CD4-positive, alpha-beta T cell treated with Interleukin-17A for 1 hour (primary cell): ENCODE results near the gene IVNS1ABP.
"Not testable (repeated sequence)": the region's sequence is repeated elsewhere in the genome, so short reads cannot be mapped to it uniquely, and the experiment has no call there.

Source experiments
- DNase-seq: peaks from one replicate; pipeline ENCODE4 v3.0.0-alpha.2; 2020

Gene IVNS1ABP

DNA sequence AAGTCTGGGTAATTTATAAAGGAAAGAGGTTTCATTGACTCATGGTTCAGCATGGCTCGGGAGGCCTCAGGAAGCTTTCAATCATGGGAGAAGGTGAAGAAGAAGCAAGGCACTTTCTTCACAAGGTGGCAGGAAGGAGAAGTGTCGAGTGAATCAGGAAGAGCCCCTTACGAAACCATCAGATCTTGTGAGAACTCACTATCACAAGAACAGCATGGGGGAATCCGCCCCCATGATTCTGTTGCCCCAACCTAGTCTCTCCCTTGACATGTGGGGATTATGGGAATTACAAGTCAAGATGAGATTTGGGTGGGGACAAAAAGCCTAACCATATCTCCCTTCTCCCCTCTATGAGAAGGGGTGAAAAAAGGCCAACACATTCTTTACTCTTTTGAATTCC, 11.2 kb upstream of the IVNS1ABP start:
- DNase-seq, result no peak

- DNase-seq, result no peak
Measured at GRCh38 chr1:185325413-185325812, 8.4 kb upstream of the IVNS1ABP start.

DNA sequence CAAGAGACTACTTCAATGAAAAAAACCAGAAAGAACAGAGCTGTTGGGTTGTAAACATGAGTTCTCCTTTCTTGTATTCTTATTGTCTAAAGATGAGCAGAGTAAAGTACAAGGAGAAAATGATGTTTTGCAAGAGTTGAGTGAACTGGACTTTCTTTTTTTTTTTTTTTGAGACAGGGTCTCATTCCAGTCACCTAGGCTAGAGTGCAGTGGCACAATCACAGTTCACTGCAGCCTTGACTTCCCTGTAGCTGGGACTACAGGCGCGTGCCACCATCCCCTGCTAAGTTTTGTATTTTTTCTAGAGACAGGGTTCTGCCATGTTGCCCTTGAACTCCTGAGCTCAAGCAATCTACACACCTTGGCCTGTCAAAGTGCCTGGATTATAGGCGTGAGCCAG, 7.1 kb upstream of the IVNS1ABP start:
- DNase-seq, result no peak

DNA sequence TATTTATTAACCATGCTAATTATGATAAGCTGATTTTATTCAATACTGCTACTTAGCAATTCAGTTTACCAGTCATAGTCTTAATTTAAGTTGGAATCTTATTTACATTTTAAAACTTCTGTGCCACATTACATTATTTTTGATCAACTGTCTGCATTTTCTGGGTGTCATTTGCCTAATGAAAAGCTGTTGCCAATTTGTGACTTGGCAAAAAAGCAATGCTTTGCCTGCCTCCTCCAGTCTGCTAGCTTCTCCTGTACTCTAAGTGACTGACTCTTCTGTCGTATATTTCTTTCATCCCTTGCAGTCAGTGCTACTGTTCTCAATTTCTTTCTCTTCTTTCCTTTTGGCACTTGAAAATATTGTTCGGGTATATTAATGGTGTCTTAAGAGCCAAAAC, 5.6 kb upstream of the IVNS1ABP start:
- DNase-seq, result no peak

- DNase-seq, result not testable (repeated sequence)
Measured at GRCh38 chr1:185321653-185322221, 4.7 kb upstream of the IVNS1ABP start.

GRCh38 chr1:185321104-185321503, 4.1 kb upstream of the IVNS1ABP start:
- not testable (repeated sequence) for DNase-seq

DNA sequence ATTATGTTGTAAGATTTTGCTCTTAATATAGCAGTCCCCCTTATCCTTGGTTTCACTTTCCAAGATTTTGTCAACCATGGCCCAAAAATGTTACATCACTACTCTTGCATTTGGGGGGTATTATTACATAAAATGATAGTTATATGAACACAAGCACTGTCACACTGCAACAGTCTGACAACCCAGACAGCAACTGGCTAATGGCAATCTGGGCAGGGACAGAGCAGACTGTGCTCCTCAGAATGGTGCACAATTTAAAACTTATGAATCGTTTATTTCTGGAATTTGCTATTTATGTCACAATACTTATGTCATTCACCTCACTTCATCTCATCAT, 2.1 kb upstream of the IVNS1ABP start:
- DNase-seq, result no peak

DNA sequence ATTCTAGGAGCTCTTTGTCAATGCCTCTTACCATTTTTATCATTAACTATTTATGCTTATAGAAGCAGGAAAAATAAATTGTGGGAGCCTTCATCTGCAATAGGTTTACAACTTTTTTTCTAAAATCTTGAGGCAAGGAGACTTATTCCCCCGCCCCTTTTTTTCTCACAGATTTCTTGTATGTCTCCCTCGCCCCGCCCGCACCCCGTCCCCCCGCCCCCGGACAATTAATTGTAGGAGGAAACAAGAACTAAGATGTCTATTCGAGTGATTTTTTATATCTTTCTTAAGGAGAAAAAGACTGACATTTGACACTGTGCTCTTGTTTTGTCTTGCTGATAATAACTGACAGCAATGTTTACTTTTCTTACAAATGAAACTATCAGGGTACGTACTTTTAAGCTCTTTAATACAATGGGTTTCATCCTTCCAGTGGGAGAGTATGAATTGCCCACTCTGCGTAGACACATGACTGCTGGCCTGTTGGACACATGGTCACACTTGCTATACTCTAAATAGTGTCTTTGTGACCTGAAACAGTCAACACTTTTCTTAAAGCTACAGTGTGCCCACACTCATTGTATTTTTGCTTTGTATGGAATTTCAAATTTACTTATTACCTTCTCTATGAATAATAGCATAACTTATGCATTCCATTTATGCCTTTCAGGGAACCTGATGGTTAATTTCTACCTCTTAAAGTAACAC, 1.5 kb upstream of the IVNS1ABP start:
- no peak for DNase-seq

DNA sequence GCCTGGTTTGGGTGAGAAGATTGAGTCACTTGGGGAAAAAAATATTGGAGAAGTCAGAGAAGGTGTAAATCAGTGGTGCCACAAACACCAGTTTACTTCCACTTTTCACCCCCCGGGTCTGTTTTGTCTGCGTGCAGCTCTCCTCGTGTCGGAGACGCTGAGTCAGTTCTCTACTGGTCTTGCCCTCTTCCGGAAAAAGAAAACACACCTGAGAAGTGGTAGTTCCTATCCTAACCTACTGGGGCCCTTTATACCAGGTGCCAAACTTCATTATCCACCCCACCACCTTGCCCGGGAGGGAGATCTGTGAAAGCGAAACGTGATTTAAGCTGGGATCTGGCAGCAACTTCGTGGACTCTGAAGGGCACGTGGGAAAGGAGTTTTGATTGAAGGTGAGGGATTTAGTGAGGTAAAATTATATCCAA, 855 bp upstream of the IVNS1ABP start:
- DNase-seq, result peak; percentile 87

DNA sequence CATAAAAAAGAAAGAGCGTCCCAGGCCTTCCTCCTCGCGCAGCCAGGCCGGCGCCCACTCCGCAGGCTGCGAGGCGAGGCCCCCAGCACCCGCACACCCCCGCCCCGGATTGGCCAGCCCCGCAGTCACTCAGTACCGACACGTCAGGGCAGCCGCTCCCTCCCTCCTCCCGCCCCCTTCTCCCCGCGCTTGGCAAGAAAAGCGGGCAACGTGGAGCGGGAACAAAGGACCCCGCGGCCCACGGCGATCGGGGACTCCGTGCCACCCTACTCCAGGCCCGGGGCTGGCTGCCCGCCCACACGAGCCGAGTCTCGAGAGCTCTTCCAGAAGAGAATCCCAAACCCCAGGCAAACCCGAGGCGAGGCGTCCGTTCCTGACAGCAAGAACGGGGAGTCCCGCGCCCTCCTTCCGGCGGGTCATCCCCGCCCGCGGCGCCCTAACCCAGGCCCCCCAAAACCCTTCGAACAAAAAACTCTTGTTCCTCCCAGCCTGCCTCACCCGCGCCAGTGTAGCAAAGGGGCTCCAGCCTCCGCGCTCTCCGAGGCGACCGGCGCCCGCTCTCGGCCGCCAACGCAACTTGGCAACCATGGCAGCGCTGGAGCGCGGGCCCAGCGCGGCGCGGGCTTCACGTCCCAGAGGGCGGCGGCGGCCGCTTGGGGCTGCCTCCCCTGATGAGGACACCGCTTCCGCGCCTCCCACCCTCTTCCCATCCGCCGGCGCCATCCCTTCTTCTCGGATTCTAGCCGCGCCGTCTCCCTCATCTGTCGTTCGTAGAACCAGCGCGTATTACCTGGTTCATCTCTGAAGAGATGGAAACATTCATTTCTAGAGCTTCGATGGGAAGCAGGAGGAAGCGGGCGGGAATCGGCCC, 645 bp downstream of the IVNS1ABP start:
- peak; percentile 91 for DNase-seq

DNA sequence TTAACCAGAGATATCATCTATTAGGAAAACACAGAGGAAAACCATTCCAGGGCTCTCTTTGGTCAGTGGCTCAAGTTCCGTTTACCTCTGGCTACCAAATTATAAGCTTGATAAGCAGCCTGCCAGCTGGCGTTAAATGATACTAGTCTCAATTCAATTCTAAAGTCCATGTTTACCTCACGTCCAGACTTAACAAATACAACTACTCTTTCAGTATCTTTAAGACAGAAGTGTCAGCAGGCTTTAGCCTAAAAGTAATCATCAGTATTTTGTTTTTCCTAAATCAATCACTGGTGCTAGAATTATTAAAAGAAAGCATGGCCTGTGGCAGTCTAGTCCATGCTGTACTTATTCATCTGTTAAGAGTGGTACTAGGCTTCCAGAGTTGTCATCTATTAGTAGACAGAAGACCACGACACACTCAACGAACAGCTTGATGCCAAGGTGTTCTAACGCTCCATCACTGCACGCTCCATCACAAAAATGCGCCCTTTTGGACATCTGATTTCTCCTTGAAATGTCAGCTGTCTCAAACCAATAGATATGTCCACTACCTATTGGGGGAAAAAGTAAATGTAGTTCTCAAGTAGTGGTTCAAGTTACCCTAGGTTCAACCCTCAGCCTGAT, 1.5 kb downstream of the IVNS1ABP start:
- DNase-seq, result peak; percentile 40

DNA sequence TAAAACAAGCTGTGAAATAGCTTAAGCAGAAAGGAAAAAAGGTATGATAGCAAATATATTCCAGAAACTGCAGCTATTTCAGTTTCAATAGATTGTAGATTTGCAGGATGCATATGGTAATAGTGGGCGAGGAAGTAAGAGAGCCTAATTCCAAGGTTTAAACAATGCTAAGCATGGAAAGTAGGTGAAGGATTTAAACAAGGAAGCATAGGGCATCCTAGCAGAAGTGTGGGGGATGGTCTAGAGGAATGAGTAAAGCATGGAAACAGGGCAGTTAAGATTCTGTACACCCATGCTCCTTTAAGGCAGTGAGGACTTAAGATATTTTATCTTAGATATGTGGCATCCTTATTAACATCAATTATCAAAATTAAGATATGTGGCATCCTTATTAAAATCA, 2.6 kb downstream of the IVNS1ABP start:
- no peak for DNase-seq

- DNase-seq, result no peak
Measured at GRCh38 chr1:185312361-185313138, 4.5 kb downstream of the IVNS1ABP start.

DNA sequence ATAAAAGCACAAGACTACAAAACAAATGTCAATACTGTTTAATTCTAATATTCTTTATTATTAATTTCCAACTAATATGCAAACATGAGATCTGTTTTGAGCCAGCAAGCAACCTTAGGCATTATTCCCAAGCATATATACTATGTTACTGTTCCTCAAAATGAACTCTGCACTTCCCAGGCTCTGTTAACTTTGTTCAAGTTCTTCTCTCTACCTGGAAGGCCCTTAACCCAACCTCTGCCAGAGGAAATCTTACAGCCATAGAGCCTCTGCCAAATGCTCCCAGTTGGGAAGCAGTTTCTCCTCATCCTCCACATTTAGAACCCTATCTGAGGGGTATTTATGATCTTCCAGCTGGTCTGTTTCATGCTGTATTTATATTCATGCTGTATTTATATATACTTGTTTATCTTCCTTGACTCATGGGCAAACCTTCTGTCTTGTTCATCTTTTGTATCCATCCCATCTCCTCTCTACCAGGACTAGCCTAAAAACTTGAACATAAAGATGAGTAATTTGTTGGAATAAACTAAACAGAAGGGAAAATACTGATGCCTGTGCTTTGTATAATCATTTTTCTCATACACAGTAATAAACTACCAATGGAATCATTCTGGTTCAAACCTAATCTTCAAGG, 5.3 kb downstream of the IVNS1ABP start:
- no peak for DNase-seq

- no peak for DNase-seq
Measured at GRCh38 chr1:185309566-185309965, 7.5 kb downstream of the IVNS1ABP start.

- no peak for DNase-seq
Measured at GRCh38 chr1:185308126-185308525, 8.9 kb downstream of the IVNS1ABP start.

DNA sequence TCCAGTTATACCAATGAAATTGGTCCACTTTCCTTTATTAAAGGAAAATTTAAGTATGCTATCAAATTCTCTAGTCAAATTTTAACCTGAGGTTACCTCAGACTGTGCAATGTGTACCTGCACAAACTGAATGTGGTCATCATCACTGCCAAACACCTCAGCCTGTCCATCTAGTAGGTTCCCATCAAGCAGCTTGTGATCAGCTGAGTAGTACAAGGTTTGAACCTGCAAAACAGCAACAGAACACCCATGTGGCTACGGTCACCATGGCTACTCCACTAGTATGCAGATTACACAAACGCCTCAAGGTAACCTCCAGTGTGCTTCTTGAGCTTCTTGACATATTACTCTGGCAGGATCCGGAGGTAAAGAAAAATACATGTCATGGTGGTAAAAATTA, 11.6 kb downstream of the IVNS1ABP start:
- no peak for DNase-seq

GRCh38 chr1:185300152-185300551, 16.9 kb downstream of the IVNS1ABP start:
- DNase-seq, result no peak

DNA sequence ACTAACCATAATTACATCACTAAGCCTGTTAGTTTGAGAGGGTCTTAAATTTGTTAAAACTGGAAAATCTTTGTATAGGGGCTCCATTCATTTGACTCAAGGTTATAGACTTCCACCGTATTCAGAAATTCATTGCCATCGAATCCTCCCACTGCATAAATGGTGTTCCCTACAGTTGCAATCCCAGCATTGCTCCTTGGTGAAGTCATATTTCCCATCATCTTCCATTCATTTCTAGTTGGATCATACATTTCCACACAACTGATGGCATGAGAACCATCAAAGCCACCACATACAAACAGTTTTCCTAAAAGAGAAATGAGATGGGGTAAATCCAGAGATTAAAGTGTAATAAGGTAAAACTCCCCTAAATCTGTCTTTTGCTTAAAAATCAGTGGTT, 19.1 kb downstream of the IVNS1ABP start:
- DNase-seq, result no peak

DNA sequence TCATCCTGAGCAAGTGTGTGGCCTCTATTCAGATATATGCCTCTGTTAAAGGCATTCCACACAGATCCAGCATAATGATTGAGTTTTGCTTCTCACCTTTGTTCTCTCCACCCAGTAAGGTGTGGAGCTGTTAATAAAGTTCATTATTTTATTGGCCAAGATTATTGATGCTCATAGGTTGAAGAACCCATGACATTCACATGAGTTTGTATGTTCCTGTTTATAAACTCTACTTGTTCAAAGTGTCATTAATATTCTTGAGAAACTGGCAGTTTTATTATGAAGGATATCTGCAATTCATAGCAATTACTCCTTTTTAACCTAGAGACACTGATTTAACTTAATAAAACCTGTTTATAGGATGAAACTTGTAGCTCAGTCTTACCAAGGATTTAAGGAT, 22.0 kb downstream of the IVNS1ABP start:
- no peak for DNase-seq

GRCh38 chr1:185293967-185294542, 23.0 kb downstream of the IVNS1ABP start:
- no peak for DNase-seq

- no peak for DNase-seq
Measured at GRCh38 chr1:185292237-185292636, 24.8 kb downstream of the IVNS1ABP start.
